Left hindlimb (tissue), 1 donor: Measurements from ENCODE around the gene SLC39A3.

ENCODE experiments used
- DNase-seq: peaks from one replicate; pipeline ENCODE4 v3.0.0-alpha.2; 2018

Gene SLC39A3

GRCh38 chr19:2744113-2744512, 4.3 kb upstream of the SLC39A3 start:
- DNase-seq, result no peak

- DNase-seq, result no peak
Observed at GRCh38 chr19:2743099-2743498, 3.3 kb upstream of the SLC39A3 start.

GRCh38 chr19:2740314-2740656, 468 bp upstream of the SLC39A3 start:
- peak; percentile 29 for DNase-seq

DNA sequence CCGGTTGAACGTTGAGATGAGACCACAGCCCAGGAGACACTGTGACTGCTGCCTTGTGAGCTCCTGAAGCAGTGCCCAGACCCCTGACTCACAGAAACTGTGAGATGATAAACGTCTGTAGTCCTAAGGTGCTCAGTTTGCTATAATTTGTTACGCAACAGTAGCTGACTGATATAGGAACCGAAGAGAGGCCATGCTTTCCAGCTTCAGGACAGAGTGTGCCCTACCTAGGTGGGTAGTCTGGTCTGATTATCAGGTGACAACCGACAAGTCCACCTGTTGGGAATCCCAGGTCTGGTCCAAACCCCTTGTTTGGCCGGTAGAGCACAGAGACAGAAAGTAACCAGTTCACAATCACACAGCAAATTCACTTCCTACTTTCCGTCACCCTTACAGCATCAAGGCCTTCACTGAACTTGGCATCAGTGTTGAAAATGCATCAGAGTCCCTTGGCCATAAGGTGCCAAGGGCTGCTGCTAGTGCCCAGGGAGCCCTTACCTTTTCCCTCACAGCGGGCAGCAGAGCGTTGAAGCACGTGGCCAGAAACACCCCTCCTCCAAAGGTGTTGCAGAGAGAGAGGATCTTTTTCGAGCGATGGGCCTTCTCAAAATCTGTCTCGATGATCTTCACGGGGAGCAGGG, 3.1 kb downstream of the SLC39A3 start:
- no peak for DNase-seq

GRCh38 chr19:2735374-2735773, 4.4 kb downstream of the SLC39A3 start:
- no peak for DNase-seq

DNA sequence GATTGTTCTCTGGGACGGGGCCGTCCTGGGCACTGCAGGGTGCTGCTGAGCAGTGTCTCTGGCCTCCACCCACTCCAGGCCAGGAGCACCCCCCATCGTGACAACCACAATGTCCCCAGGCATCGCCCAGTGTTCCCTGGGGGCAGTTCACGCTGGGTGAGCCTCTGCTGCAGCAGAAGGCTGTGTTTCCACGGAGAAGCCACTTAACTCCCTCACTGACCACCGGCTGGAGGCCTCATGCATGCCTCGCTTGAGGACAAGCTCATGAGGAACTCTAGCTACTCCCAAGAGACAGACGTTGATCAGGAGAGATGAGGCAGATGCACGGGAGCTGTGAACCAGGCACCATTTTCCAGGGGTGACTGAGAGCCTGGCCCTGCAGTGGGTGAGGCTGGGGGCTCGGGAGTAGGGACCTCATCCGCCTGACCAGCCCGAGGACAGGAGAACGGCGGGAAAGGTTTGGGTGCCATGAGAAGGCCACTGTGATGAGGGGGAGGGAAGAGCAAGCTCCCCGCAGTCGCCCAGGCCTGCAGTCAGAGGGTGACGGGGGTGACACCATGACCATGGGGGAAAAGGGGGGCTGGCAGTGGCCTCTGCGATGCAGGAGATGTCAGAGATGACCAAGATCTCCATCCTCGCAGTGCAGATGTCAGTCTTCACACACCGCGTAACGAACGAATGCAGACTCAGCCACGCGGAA, 5.1 kb downstream of the SLC39A3 start:
- no peak for DNase-seq

DNA sequence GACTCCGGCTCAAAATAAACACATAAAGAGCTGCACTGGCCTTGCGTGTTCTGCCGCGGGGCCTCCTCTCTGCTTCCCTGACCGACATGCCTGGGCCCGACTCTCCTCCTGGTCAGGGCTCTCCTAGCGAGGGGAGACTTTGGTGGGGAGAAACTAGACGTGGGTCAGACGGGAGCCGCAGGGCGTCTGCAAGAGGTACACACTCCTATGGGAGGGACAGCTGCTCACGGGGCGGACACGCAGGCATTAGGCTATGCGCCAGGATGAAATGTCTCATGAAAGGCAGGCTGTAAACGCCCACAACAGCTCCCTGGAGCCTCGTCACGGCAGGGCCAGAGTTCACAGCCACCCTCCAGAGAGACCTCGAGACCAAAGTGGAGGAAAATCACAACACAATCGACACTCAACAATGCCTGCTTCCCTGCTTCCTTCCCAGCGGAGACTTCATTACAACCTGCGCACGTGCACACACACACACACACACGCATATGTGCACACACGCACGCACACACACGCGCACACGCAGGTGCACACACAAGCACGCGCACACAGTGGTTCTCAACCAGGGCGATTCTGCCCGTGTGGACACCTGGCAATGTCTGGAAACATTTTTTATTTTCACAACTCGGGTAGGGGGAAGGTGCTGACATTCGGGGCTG, 5.8 kb downstream of the SLC39A3 start:
- no peak for DNase-seq

DNA sequence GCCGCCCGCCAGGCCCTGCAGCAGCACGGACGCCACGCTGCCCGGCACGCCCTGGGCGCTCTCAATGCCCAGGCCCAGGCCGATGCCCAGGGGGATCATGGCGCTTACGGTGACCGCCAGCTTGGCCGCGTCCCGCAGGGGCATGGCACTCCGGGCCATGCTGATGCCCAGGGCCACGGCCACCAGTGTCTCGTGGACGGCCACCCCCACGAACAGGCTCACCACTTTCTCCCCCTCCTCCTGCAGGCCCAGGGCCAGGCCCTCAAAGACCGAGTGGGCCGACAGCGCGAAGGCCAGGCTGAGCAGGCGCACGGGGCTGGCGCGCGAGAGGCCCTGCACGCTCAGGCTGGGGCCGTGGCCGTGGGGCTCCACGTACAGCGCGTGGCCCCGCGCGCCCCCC, 6.9 kb downstream of the SLC39A3 start:
- no peak for DNase-seq

DNA sequence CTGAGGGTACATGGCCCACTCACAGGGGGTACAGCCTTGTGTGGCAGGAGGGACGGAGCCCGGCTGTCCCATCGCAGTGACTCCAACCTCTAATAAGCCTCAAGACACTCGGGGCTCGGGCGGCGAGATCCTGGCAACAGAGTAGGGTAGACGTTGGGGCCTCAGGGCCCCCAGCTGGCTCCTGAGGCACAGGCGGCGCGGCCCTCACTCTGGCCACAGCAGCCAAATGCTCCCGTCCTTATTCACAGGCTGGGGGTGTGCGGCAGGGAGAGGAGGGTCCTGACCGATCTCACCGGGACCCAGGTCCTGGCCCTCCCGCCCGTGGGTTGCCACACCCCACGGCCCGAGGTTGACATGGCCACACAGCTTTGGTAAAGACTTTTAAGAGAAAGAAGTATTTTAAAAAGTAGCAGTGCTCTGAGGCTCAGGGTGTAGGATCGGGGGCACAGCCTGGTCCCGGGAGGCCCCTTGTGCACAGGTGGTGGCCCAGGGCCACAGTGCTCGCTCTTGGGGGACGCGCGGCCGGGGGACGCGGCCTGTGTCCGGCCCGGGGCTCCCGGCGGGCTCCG, 7.6 kb downstream of the SLC39A3 start:
- DNase-seq, result no peak

DNA sequence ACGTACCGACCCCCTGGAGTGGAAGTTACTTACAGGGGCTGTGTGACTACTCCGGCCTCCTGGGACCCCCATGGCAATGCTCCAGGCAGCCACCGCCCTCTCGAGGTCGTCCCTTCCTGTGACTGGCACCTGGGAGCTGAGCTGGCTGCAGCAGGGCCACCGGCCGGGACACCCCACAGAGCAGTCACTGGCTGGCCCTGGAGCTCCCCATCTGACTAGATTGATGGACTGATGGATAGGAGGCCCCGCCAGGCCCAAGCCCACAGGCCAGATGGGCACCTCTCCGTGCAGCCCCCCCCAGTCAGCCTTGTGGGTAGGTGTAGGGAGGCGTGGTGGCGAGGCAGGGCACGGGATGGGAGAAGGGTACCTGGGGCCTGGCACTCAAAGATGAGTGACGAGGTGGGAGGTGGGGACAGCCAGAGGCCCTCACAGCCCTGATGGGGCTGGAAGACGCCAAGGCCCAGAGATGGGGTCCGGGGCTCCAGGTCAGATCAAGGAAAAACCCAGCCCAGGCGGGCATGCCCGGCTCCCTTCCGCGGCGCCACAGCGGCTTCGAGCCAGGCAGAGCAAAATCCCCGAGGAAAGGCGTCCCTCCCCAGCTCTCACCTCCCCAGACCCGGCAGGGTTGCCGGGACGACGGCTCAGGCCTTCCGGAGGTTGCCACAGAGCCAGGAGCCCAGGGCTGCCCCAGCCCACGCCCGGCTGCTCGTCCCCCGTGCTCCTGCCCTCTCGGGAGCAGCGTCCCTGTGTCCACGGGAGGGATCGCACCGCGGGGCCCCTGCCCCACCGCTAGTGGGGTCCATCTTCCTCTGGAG, 8.4 kb downstream of the SLC39A3 start:
- DNase-seq, result no peak

- no peak for DNase-seq
Observed at GRCh38 chr19:2729943-2730818, 9.6 kb downstream of the SLC39A3 start.

DNA sequence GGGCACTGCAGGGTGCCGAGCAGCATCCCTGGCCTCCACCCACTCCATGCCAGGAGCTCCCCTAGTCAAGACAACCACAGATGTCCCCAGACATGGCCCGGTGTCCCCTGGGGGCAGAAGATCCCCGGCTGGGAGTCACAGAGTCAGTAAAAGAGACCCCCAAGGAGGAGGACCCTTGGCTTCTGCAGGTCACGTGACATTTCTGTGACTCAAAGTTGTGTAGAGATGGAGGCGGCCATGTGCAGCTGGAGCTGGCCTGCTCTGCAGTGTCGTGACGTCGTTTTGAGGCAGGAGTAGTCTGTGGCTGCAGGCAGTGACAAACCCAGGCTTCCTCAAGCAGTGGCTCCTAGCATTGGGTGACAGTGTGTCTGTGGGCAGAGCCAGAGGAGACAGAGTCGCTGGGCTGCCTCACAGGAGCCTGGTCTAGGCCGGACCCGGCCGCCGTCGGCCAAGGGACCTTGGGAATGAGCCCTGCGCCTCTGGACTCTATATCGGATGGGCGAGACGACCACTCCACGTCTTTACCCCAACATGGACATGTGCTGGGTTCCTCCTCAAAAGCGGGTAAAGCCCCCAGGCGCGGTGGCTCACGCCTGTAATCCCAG, 10.9 kb downstream of the SLC39A3 start:
- no peak for DNase-seq

- no peak for DNase-seq
Observed at GRCh38 chr19:2727640-2727944, 12.2 kb downstream of the SLC39A3 start.

GRCh38 chr19:2726904-2727639, 12.7 kb downstream of the SLC39A3 start:
- DNase-seq, result no peak

GRCh38 chr19:2726160-2726855, 13.5 kb downstream of the SLC39A3 start:
- DNase-seq, result no peak

DNA sequence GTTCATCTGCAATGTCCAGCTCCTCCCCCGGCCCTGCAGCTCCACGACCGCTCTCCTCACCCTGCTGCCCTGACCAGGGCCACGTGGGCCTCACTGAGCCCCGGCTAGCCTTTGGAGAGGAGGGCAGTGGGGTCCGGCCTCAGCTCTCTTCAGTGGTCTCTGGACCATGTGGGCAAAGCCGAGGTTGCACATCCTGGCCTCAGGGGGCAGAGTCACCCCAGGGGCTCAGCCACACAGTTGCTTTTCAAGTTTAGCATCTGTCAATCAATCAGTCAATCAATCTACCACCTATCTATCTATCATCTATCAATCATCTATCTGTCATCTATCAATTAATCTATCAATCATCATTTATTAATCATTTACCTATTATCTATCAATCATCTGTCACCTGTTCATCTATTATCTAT, 15.7 kb downstream of the SLC39A3 start:
- DNase-seq, result no peak

DNA sequence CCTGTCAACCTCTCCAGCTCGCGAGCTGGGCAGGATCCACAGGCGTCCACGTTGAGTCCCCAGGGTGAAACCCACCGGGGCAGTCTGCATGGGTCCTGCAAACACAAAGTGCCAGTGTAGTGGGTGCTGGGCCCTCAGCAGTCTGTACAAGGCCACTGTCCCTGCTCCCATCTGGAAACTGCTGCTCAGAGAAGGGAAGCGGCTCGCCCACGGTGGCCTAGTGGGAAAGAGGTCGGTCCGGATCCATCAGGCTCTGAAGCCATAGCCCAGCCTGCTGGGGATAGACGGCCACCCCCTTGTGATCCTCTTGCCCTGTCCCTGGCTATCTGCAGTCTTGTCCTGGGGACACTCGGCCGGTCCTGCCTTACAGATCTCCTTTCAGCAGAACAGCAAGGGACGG, 16.1 kb downstream of the SLC39A3 start:
- DNase-seq, result no peak

DNA sequence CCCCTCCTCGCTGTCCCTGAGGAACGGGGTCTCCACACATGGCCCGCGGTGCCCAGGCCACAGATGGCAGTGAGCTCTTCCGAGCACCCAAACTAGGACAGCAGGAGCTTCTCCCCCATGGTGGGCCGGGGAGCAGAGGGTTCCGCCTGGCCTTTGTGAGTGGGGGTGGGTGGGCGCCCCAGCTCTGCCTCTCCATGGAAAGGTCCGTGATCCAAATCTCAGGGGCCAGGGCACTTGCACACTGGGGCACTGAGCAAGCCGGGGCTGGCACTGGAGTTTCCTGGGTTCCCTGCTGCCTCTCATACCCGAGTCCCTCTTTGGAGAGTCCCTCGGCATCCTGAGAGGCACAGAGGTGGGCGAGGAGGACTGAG, 16.5 kb downstream of the SLC39A3 start:
- DNase-seq, result no peak

DNA sequence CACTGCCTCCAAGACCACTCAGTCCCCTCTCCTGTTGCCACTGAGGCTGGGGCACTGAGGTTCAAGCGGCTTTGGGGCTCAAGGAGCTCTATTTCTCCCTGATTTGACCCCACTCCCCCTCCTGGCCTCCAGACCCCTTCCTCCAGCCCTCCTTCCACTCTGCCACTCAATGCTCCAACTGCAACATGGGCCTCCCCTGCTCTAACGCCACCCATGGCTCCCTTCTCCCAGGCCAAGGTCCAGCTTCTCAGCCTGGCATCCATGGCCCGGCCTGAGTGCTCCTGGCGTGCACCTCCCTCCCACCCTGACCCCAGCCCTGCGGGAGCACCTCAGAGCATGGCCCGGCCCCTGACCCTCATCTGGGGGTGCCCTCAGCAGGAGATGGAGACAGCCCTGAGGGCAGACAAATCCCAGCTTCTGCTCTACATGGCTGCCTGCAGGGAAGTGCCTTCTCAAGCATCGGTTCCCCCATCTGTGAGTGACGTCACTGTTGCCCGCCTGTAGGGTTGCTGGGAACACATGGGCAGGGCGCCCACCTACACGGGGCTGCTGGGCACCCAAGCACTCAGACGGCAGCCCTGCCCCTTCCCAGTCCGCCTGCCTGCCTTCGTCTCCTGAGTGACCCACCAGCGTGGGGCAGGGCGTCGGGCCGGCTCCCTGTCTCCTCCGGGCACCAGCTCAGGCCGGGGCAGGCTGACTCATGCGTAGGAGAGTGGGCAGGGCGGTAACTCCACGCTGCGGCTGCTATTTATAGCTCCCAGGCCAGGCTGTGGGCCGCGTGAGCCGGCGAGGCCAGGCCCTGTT, 17.1 kb downstream of the SLC39A3 start:
- no peak for DNase-seq
